Neutrophil (primary cell): ENCODE data around the gene DOLPP1.

Source experiments
- H3K27ac ChIP-seq: fragments of 200-600 bp; sonication (generic); 2 replicates; pipeline ENCODE4 v1.5.1; 2016; ENCODE audit warnings: mild to moderate bottlenecking, moderate library complexity
- H3K27me3 ChIP-seq: fragments of 200-600 bp; sonication (generic); 2 replicates; pipeline ENCODE4 v1.6.0; 2016; ENCODE audit warnings: mild to moderate bottlenecking
- H3K36me3 ChIP-seq: fragments of 200-600 bp; sonication (generic); 2 replicates; pipeline ENCODE4 v1.5.1; 2017
- H3K4me1 ChIP-seq, 2 experiments: fragments of 200-600 bp in 1 of 2; sonication (generic) in 1 of 2; 1 replicate in 1 of 2; 2 replicates in 1 of 2; pipeline versions ENCODE4 v1.5.1 to v1.6.1; 2013 to 2016; ENCODE audit warnings: low read depth in 1 of 2, low read length in 1 of 2, mild to moderate bottlenecking in 1 of 2, moderate library complexity in 1 of 2; ENCODE audit not compliant: control insufficient read depth in 1 of 2, insufficient read depth in 1 of 2
- H3K4me3 ChIP-seq, 2 experiments: fragments of 200-600 bp in 1 of 2; sonication (generic) in 1 of 2; 1 replicate in 1 of 2; 2 replicates in 1 of 2; pipeline ENCODE4 v1.5.1; 2013 to 2016; ENCODE audit warnings: low read depth in 1 of 2, low read length in 1 of 2, mild to moderate bottlenecking in 1 of 2, moderate library complexity in 1 of 2
- H3K9me3 ChIP-seq: fragments of 200-600 bp; sonication (generic); 2 replicates; pipeline ENCODE4 v1.5.1; 2016
- CTCF ChIP-seq: fragments of 200-600 bp; sonication (generic); IDR thresholded peaks from 2 replicates; pipeline ENCODE4 v1.5.1; 2016; ENCODE audit warnings: antibody characterized with exemption

The DOLPP1 gene

GRCh38 chr9:129078691-129079503 lies 2.0 kb upstream of the DOLPP1 start:
- no peaks in the 10 kb centered on the region for H3K9me3 ChIP-seq
- H3K36me3 ChIP-seq: no peaks in the 10 kb centered on the region
- no peak overlapping the region for H3K4me3 ChIP-seq
- no peak overlapping the region for H3K27ac ChIP-seq
- peaks cover 21 to 24% of the 10 kb centered on the region in 2 experiments for H3K4me1 ChIP-seq
- H3K27me3 ChIP-seq: no peaks in the 10 kb centered on the region
- TF ChIP-seq CTCF: no peak

- Histone ChIP-seq H3K4me1 (peaks cover 21 to 24% of the 10 kb centered on the region in 2 experiments), H3K4me3 (peak overlapping the region; percentile 97 to 98), H3K36me3 (peaks cover 3% of the 10 kb centered on the region), H3K27me3 (no peaks in the 10 kb centered on the region), H3K27ac (no peak overlapping the region), H3K9me3 (no peaks in the 10 kb centered on the region)
- no peak for TF ChIP-seq CTCF
Observed at GRCh38 chr9:129079829-129080228, 1.1 kb upstream of the DOLPP1 start.

GRCh38 chr9:129080298-129080600 lies 662 bp upstream of the DOLPP1 start:
- Histone ChIP-seq H3K27ac (peak overlapping the region; percentile 86), H3K9me3 (no peaks in the 10 kb centered on the region), H3K27me3 (no peaks in the 10 kb centered on the region), H3K36me3 (peaks cover 7% of the 10 kb centered on the region), H3K4me3 (peak overlapping the region; percentile 97 to 98), H3K4me1 (peaks cover 21 to 24% of the 10 kb centered on the region in 2 experiments)
- TF ChIP-seq CTCF: no peak

- Histone ChIP-seq H3K36me3 (peaks cover 19% of the 10 kb centered on the region), H3K4me3 (peak overlapping the region; percentile 97 to 98), H3K27me3 (no peaks in the 10 kb centered on the region), H3K27ac (peak overlapping the region; percentile 86), H3K9me3 (no peaks in the 10 kb centered on the region), H3K4me1 (peaks cover 21 to 24% of the 10 kb centered on the region in 2 experiments)
- TF ChIP-seq CTCF: no peak
Observed at GRCh38 chr9:129081388-129081904, 535 bp downstream of the DOLPP1 start.

- Histone ChIP-seq H3K27me3 (no peaks in the 10 kb centered on the region), H3K4me1 (peaks cover 21 to 24% of the 10 kb centered on the region in 2 experiments), H3K9me3 (no peaks in the 10 kb centered on the region), H3K27ac (no peak overlapping the region), H3K36me3 (peaks cover 32% of the 10 kb centered on the region), H3K4me3 (no peak overlapping the region)
- TF ChIP-seq CTCF: no peak
Observed at GRCh38 chr9:129084087-129084486, 3.2 kb downstream of the DOLPP1 start.
